CD14-positive monocyte (primary cell): ENCODE data around the gene RPL29. TPM values are rescaled to one million over a fixed set of nuclear protein-coding genes. Genes with fewer than 3 reads are reported as not detected.

Source experiments
- DNase-seq, 3 donors: peaks; one replicate each; pipeline ENCODE4 v3.0.0-alpha.2; 2011 to 2022
- H2AFZ ChIP-seq: 2 replicates; pipeline ENCODE4 v1.6.0; 2012; ENCODE audit warnings: mild to moderate bottlenecking, low read depth, low read length, inconsistent platforms; ENCODE audit not compliant: insufficient read depth, poor library complexity, severe bottlenecking
- H3K27ac ChIP-seq, 2 donors: 1 replicate in 1 of 2; 2 replicates in 1 of 2; pipeline ENCODE4 v1.5.1; 2012 to 2013; ENCODE audit warnings: low read length in 2 of 2, control low read depth in 1 of 2, inconsistent platforms in 1 of 2, low read depth in 1 of 2, mild to moderate bottlenecking in 1 of 2
- H3K27me3 ChIP-seq, 2 donors: one replicate each; pipeline versions ENCODE4 v1.6.0 to v1.6.1; 2011 to 2013; ENCODE audit warnings: low read length in 2 of 2; ENCODE audit not compliant: control insufficient read depth in 2 of 2, insufficient read depth in 2 of 2
- H3K36me3 ChIP-seq, 2 donors: replicated peaks in 1 of 2; 1 replicate in 1 of 2; 2 replicates in 1 of 2; pipeline versions ENCODE4 v1.5.1 to v1.6.1; 2012 to 2013; ENCODE audit warnings: low read length in 2 of 2, control low read depth in 1 of 2, inconsistent platforms in 1 of 2, mild to moderate bottlenecking in 1 of 2; ENCODE audit not compliant: insufficient read depth in 2 of 2, control insufficient read depth in 1 of 2
- H3K4me1 ChIP-seq, 2 donors: 1 replicate in 1 of 2; 2 replicates in 1 of 2; pipeline versions ENCODE4 v1.5.1 to v1.6.1; 2012 to 2013; ENCODE audit warnings: low read length in 2 of 2, control low read depth in 1 of 2, inconsistent platforms in 1 of 2, mild to moderate bottlenecking in 1 of 2, moderate library complexity in 1 of 2; ENCODE audit not compliant: insufficient read depth in 2 of 2, control insufficient read depth in 1 of 2
- H3K4me2 ChIP-seq: replicated peaks from 2 replicates; pipeline ENCODE3; 2012; ENCODE audit warnings: low read length, moderate library complexity, mild to moderate bottlenecking; ENCODE audit not compliant: poor library complexity, severe bottlenecking; ENCODE audit errors: extremely low read depth
- H3K4me3 ChIP-seq, 3 experiments: fragments of 200-600 bp in 1 of 3; sonication (generic) in 1 of 3; replicated peaks in 1 of 3; 1 replicate in 2 of 3; 2 replicates in 1 of 3; pipeline ENCODE4 v1.5.1; 2011 to 2013; ENCODE audit warnings: low read length in 3 of 3, mild to moderate bottlenecking in 3 of 3, control low read depth in 2 of 3, low read depth in 2 of 3, inconsistent platforms in 1 of 3, moderate library complexity in 1 of 3
- H3K79me2 ChIP-seq: 2 replicates; pipeline ENCODE4 v1.6.0; 2012; ENCODE audit warnings: mild to moderate bottlenecking, control low read depth, inconsistent platforms, low read length, moderate library complexity; ENCODE audit not compliant: insufficient read depth
- H3K9ac ChIP-seq: 2 replicates; pipeline ENCODE4 v1.6.0; 2017; ENCODE audit warnings: low read length, mild to moderate bottlenecking; ENCODE audit not compliant: insufficient read depth, poor library complexity, severe bottlenecking
- H3K9me3 ChIP-seq, 2 donors: replicated peaks in 1 of 2; 1 replicate in 1 of 2; 2 replicates in 1 of 2; pipeline versions ENCODE4 v1.5.1 to v1.6.1; 2012 to 2013; ENCODE audit warnings: low read length in 2 of 2, control low read depth in 1 of 2; ENCODE audit not compliant: control insufficient read depth in 1 of 2, insufficient read depth in 1 of 2
- H4K20me1 ChIP-seq: 2 replicates; pipeline ENCODE4 v1.6.0; 2012; ENCODE audit warnings: mild to moderate bottlenecking, low read length, control low read depth, moderate library complexity; ENCODE audit not compliant: insufficient read depth
- H3K27ac Mint-ChIP-seq, 7 donors: one replicate each; pipeline ENCODE4 v1.8.0; 2020; ENCODE audit warnings: mild to moderate bottlenecking in 7 of 7, mixed read lengths in 7 of 7, moderate library complexity in 6 of 7, inconsistent platforms in 2 of 7
- H3K27me3 Mint-ChIP-seq, 3 donors: one replicate each; pipeline ENCODE4 v1.8.0; 2021 to 2022; ENCODE audit warnings: low read depth in 3 of 3, mild to moderate bottlenecking in 3 of 3, mixed read lengths in 3 of 3, moderate library complexity in 3 of 3, inconsistent platforms in 1 of 3
- H3K36me3 Mint-ChIP-seq, 2 donors: one replicate each; pipeline ENCODE4 v1.8.0; 2020; ENCODE audit warnings: mixed read lengths in 2 of 2, inconsistent platforms in 1 of 2, mild to moderate bottlenecking in 1 of 2
- H3K4me1 Mint-ChIP-seq: one replicate; pipeline ENCODE4 v1.8.0; 2020; ENCODE audit warnings: mild to moderate bottlenecking, mixed read lengths
- H3K4me3 Mint-ChIP-seq, 2 donors: one replicate each; pipeline ENCODE4 v1.8.0; 2020; ENCODE audit warnings: mild to moderate bottlenecking in 2 of 2, mixed read lengths in 2 of 2, moderate library complexity in 1 of 2
- H3K9me3 Mint-ChIP-seq, 7 donors: one replicate each; pipeline ENCODE4 v1.8.0; 2020 to 2022; ENCODE audit warnings: mixed read lengths in 7 of 7, mild to moderate bottlenecking in 6 of 7, moderate library complexity in 6 of 7, inconsistent platforms in 2 of 7
- CTCF ChIP-seq: fragments of 200-600 bp; IDR thresholded peaks from one replicate; pipeline ENCODE4 v1.8.0; 2022; ENCODE audit warnings: antibody characterized with exemption, mild to moderate bottlenecking
- WGBS: methylation state at CpG from one replicate; pipeline ENCODE4 v1.1.5; 2013; ENCODE audit warnings: missing lambda C conversion rate; ENCODE audit not compliant: insufficient coverage; 5-methylcytosine and 5-hydroxymethylcytosine counted together
- intact Hi-C, 2 donors: fragments of 100-400 bp; cut with micrococcal nuclease; formaldehyde crosslinking; loops; one replicate each; pipeline versions ENCODE4 v1.15.0 to v1.15.1; 2023
- polyA plus RNA-seq, 3 donors: library from polyadenylated mRNA; depleted of rRNA in 1 of 3; unstranded in 2 of 3; stranded (reverse) in 1 of 3; fragments of 300-500 nt in 2 of 3; fragments of >200 nt in 1 of 3; fragmentation: Illumina TruSeq in 2 of 3; gene quantifications; 1 replicate in 2 of 3; 2 replicates in 1 of 3; pipeline ENCODE4 v1.2.3, GENCODE V29; 2012 to 2021

The RPL29 gene
- polyA plus RNA-seq, 3 donors, result 753 to 2,360 (median 856) TPM

- no peak for TF ChIP-seq CTCF
- Histone ChIP-seq H2AFZ (no peak overlapping the region), H3K27ac (no peak overlapping the region), H3K4me2 (no peak overlapping the region), H3K9me3 (no peaks in the 10 kb centered on the region), H3K36me3 (no peaks in the 10 kb centered on the region), H3K27me3 (no peaks in the 10 kb centered on the region), H3K9ac (no peak overlapping the region), H3K4me3 (no peak overlapping the region), H3K79me2 (no peaks in the 10 kb centered on the region), H3K4me1 (no peaks in the 10 kb centered on the region), H4K20me1 (no peaks in the 10 kb centered on the region)
- Mint-ChIP-seq H3K4me3 (no peak overlapping the region), H3K36me3 (no peaks in the 10 kb centered on the region), H3K27ac (no peak overlapping the region), H3K27me3 (peaks cover 4 to 11% (median 4%) of the 10 kb centered on the region in 3 donors), H3K4me1 (peaks cover 3% of the 10 kb centered on the region), H3K9me3 (no peaks in the 10 kb centered on the region)
- intact Hi-C loops, result no loop called here
- no peak for DNase-seq
- 90% methylated on average over 6 of the region's 6 CpGs for WGBS
These were observed 42.5 kb upstream of the RPL29 start for GRCh38 chr3:52038227-52038626.

- Mint-ChIP-seq H3K27me3 (peaks cover 3 to 7% (median 4%) of the 10 kb centered on the region in 3 donors), H3K9me3 (no peaks in the 10 kb centered on the region), H3K4me3 (no peak overlapping the region), H3K36me3 (no peaks in the 10 kb centered on the region), H3K4me1 (peaks cover 3% of the 10 kb centered on the region), H3K27ac (no peak overlapping the region)
- no peak overlapping the region for H3K27ac ChIP-seq
- peak overlapping the region; percentile 15 for H3K9ac ChIP-seq
- WGBS, result 100% methylated on average over 4 of the region's 4 CpGs
- intact Hi-C loops, result no loop called here
- no peaks in the 10 kb centered on the region for H3K79me2 ChIP-seq
- TF ChIP-seq CTCF, result no peak
- H3K4me1 ChIP-seq, result no peaks in the 10 kb centered on the region
- no peak overlapping the region for H2AFZ ChIP-seq
- DNase-seq, result no peak
- H4K20me1 ChIP-seq, result no peaks in the 10 kb centered on the region
- no peak overlapping the region for H3K4me2 ChIP-seq
- no peaks in the 10 kb centered on the region for H3K36me3 ChIP-seq
- H3K27me3 ChIP-seq, result no peaks in the 10 kb centered on the region
- no peak overlapping the region for H3K4me3 ChIP-seq
- no peaks in the 10 kb centered on the region for H3K9me3 ChIP-seq
These were observed 41.6 kb upstream of the RPL29 start for GRCh38 chr3:52037291-52037690.
